SK-N-MC (cell line): ENCODE measurements around the gene ACOT4.
"Not testable (repeated sequence)": the region's sequence is repeated elsewhere in the genome, so short reads cannot be mapped to it uniquely, and the experiment has no call there.

Source experiments
- EZH2 ChIP-seq: fragments of 200-600 bp; sonication (generic); IDR thresholded peaks from one replicate; pipeline ENCODE4 v1.6.1; 2017; ENCODE audit warnings: antibody characterized with exemption
- FOXP2 ChIP-seq: optimal IDR thresholded peaks from 2 replicates; pipeline ENCODE3; 2011; ENCODE audit warnings: mild to moderate bottlenecking, moderate library complexity; ENCODE audit not compliant: insufficient read depth; ENCODE audit errors: extremely low read length, control extremely low read depth
- POLR2AphosphoS5 ChIP-seq: IDR thresholded peaks from 2 replicates; pipeline ENCODE4 v1.6.1; 2012; ENCODE audit warnings: mild to moderate bottlenecking, low read depth, low read length, borderline replicate concordance

DNA sequence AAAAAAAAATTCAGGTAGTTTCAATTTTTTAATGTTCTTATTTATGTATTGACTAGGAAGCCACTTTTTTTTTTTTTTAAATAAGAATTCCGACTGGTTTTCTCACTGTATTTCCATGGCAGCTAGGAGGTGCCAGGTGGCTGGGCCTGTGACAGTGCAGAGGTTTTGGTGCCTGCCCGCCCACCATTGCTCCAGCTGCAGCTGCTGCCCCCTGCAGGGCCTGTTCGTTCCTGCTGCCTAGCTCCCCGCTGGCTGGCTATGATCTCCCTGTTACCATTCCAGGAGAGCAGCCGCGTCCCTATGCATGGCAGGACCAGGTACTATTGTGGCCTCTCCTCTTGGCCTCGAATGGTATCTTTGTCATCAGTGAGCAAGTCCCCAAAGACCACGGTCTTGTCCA, 20.8 kb upstream of the ACOT4 start:
- not testable (repeated sequence) for TF ChIP-seq EZH2, FOXP2, POLR2AphosphoS5
